HG02943 (cell line): ENCODE results near the gene ENPP6.

Experiments used
- ATAC-seq: cut with Tn5 transposase; IDR thresholded peaks from one replicate; pipeline ENCODE4 v1.9.1; 2021; ENCODE audit warnings: mild to moderate bottlenecking, low read depth, moderate library complexity; ENCODE audit not compliant: unreplicated experiment

Gene ENPP6

GRCh38 chr4:184192933-184193332, 24.7 kb downstream of the ENPP6 start:
- no peak for ATAC-seq

GRCh38 chr4:184191267-184191666, 26.4 kb downstream of the ENPP6 start:
- no peak for ATAC-seq

- no peak for ATAC-seq
Measured at GRCh38 chr4:184190711-184191110, 27.0 kb downstream of the ENPP6 start.

- no peak for ATAC-seq
Measured at GRCh38 chr4:184189966-184190365, 27.7 kb downstream of the ENPP6 start.

- no peak for ATAC-seq
Measured at GRCh38 chr4:184188443-184189400, 29.0 kb downstream of the ENPP6 start.

GRCh38 chr4:184177271-184177670, 40.4 kb downstream of the ENPP6 start:
- ATAC-seq, result no peak

GRCh38 chr4:184174571-184175488, 42.8 kb downstream of the ENPP6 start:
- ATAC-seq, result no peak

- ATAC-seq, result no peak
Measured at GRCh38 chr4:184171011-184171410, 46.7 kb downstream of the ENPP6 start.

GRCh38 chr4:184169225-184169867, 48.3 kb downstream of the ENPP6 start:
- ATAC-seq, result no peak

GRCh38 chr4:184168406-184169019, 49.2 kb downstream of the ENPP6 start:
- peak; percentile 71 for ATAC-seq

- peak; percentile 69 for ATAC-seq
Measured at GRCh38 chr4:184167576-184167975, 50.1 kb downstream of the ENPP6 start.

GRCh38 chr4:184166736-184167135, 50.9 kb downstream of the ENPP6 start:
- no peak for ATAC-seq

- no peak for ATAC-seq
Measured at GRCh38 chr4:184165291-184165690, 52.4 kb downstream of the ENPP6 start.

- ATAC-seq, result no peak
Measured at GRCh38 chr4:184163813-184164212, 53.9 kb downstream of the ENPP6 start.

GRCh38 chr4:184162596-184162995, 55.1 kb downstream of the ENPP6 start:
- ATAC-seq, result no peak

GRCh38 chr4:184157322-184157721, 60.4 kb downstream of the ENPP6 start:
- ATAC-seq, result no peak

GRCh38 chr4:184156163-184156920, 61.3 kb downstream of the ENPP6 start:
- no peak for ATAC-seq

GRCh38 chr4:184154199-184154598, 63.5 kb downstream of the ENPP6 start:
- no peak for ATAC-seq

GRCh38 chr4:184153781-184154180, 63.9 kb downstream of the ENPP6 start:
- ATAC-seq, result no peak
